Measurements from ENCODE around the gene ASZ1. TPM values are rescaled to one million over a fixed set of nuclear protein-coding genes. Genes with fewer than 3 reads are reported as not detected.

The ASZ1 gene
- total and polyA plus RNA-seq, 4 donors = not detected

- H3K27me3 ChIP-seq (ENCODE audit: control insufficient read depth, insufficient read depth, low read length) = peaks cover 54% of the 10 kb centered on the region
- no peaks in the 10 kb centered on the region for H3K9me3 ChIP-seq (ENCODE audit: control insufficient read depth, insufficient read depth, low read length)
- peaks cover 25% of the 10 kb centered on the region for H3K4me1 ChIP-seq (ENCODE audit: control insufficient read depth, insufficient read depth, low read length)
- no peaks in the 10 kb centered on the region for H3K36me3 ChIP-seq (ENCODE audit: control insufficient read depth, insufficient read depth, low read length)
- H3K27ac ChIP-seq (ENCODE audit: low read depth, low read length) = no peak overlapping the region
- H3K4me3 ChIP-seq (ENCODE audit: low read depth, low read length) = peak overlapping the region; percentile 43
- WGBS (ENCODE audit: insufficient coverage) = under 1% methylated on average over 59 of the region's 67 CpGs
- peak in 3 of 6 donors; percentile 12 to 59 (median 54) for DNase-seq (ENCODE audit: low read depth in 4 of 6, low spot score in 6 of 6)
Measured at GRCh38 chr7:117323851-117324711, 103.2 kb downstream of the ASZ1 start.

- no peaks in the 10 kb centered on the region for H3K36me3 ChIP-seq (ENCODE audit: control insufficient read depth, insufficient read depth, low read length)
- DNase-seq (ENCODE audit: low read depth in 4 of 6, low spot score in 6 of 6) = peak in 3 of 6 donors; percentile 35 to 63 (median 51)
- no peak overlapping the region for H3K27ac ChIP-seq (ENCODE audit: low read depth, low read length)
- no peaks in the 10 kb centered on the region for H3K9me3 ChIP-seq (ENCODE audit: control insufficient read depth, insufficient read depth, low read length)
- WGBS (ENCODE audit: insufficient coverage) = 0% methylated on average over 25 of the region's 25 CpGs
- H3K27me3 ChIP-seq (ENCODE audit: control insufficient read depth, insufficient read depth, low read length) = peaks cover 54% of the 10 kb centered on the region
- peak overlapping the region; percentile 43 for H3K4me3 ChIP-seq (ENCODE audit: low read depth, low read length)
- peaks cover 25% of the 10 kb centered on the region for H3K4me1 ChIP-seq (ENCODE audit: control insufficient read depth, insufficient read depth, low read length)
Measured at GRCh38 chr7:117323305-117323850, 103.9 kb downstream of the ASZ1 start.

DNA sequence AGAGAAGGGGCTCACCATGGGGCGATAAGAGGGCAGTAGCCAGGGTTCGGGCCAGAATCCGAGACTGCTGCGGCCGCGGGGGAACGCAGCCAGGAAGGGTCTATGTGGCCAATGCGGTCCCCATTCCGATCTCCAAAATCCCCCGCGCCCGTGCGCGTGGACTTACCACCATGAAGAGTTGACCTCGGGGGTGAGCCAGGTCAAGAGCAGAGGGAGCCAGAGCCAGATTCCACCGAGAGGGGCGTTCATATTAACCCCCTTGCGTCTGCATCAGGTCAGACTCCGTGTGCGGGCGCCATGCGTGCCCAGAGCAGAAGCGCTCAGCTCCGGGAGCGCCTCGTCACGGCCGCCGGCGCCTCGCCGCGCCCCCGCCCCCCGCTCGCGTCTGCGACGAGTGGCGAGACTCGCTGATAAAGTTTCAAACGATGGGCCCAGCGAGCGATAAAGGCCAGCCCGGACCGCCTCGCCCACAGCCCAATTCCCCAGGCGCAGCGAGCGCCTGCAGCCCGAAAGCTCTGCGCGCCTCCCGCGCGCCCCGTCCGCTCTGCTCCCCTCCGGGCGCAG lies 104.5 kb downstream of the ASZ1 start, which contains the start of gene WNT2:
Gene WNT2, minus strand, starts transcription at position 318 of the 564 bp plus-strand sequence. Its CDS starts 69 bp downstream, at position 249.
- Histone ChIP-seq H3K4me1 (ENCODE audit: control insufficient read depth, insufficient read depth, low read length) (peaks cover 25% of the 10 kb centered on the region), H3K36me3 (ENCODE audit: control insufficient read depth, insufficient read depth, low read length) (no peaks in the 10 kb centered on the region), H3K9me3 (ENCODE audit: control insufficient read depth, insufficient read depth, low read length) (no peaks in the 10 kb centered on the region), H3K27ac (ENCODE audit: low read depth, low read length) (no peak within 1 kb of the TSS), H3K4me3 (ENCODE audit: low read depth, low read length) (peak within 1 kb of the TSS; percentile 43), H3K27me3 (ENCODE audit: control insufficient read depth, insufficient read depth, low read length) (peaks cover 54% of the 10 kb centered on the region)
- WGBS (ENCODE audit: insufficient coverage) = under 1% methylated on average over 60 of the region's 60 CpGs
- DNase-seq (ENCODE audit: low read depth in 4 of 6, low spot score in 6 of 6) = peak in 2 of 6 donors; percentile 36 to 47

DNA sequence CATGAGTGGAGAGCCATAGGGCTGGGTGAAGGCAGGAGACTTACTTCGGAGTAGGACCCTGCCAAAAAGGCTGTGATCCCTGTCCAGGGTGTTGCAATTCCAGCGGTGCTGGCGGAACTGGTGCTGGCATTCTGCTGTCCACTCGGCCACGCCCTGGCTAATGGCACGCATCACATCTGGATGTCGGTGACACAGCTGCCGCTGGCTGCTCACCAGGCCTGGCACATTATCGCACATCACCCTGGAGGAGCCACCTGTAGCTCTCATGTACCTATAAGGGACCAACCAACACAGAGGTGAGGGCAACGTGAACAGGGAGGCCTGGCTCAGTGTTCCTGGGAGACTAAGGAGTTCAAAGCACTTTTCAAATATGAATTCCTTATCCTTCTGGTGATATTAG lies 106.8 kb downstream of the ASZ1 start:
- Histone ChIP-seq H3K27me3 (ENCODE audit: control insufficient read depth, insufficient read depth, low read length) (peaks cover 49% of the 10 kb centered on the region), H3K27ac (ENCODE audit: low read depth, low read length) (no peak overlapping the region), H3K4me1 (ENCODE audit: control insufficient read depth, insufficient read depth, low read length) (peaks cover 25% of the 10 kb centered on the region), H3K9me3 (ENCODE audit: control insufficient read depth, insufficient read depth, low read length) (no peaks in the 10 kb centered on the region), H3K36me3 (ENCODE audit: control insufficient read depth, insufficient read depth, low read length) (no peaks in the 10 kb centered on the region), H3K4me3 (ENCODE audit: low read depth, low read length) (no peak overlapping the region)
- 92% methylated on average over 9 of the region's 10 CpGs for WGBS (ENCODE audit: insufficient coverage)
- DNase-seq (ENCODE audit: low read depth in 4 of 6, low spot score in 6 of 6) = no peak

DNA sequence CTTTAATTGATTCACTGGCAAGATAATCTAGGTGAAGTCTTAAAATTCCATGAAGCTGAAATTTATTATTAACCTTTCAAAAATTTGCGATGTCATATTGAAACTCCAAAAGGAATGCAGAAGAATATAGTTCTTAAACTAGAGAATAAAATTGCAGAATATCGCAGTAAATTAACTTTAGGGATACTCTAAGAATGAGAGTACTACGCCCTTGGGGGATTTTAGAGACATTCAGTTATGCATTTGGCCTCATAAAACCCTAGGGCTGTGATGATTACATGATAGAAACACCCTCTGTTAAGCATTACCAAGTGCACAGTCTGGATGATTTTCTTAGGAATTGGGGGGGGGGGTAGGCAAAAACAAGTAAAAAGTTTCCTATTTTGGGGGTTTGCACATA lies 108.1 kb downstream of the ASZ1 start:
- H3K4me3 ChIP-seq (ENCODE audit: low read depth, low read length) = no peak overlapping the region
- H3K27me3 ChIP-seq (ENCODE audit: control insufficient read depth, insufficient read depth, low read length) = peaks cover 37% of the 10 kb centered on the region
- no peak overlapping the region for H3K27ac ChIP-seq (ENCODE audit: low read depth, low read length)
- peak in 1 of 6 donors; percentile 7 for DNase-seq (ENCODE audit: low read depth in 4 of 6, low spot score in 6 of 6)
- H3K9me3 ChIP-seq (ENCODE audit: control insufficient read depth, insufficient read depth, low read length) = no peaks in the 10 kb centered on the region
- peaks cover 19% of the 10 kb centered on the region for H3K4me1 ChIP-seq (ENCODE audit: control insufficient read depth, insufficient read depth, low read length)
- no peaks in the 10 kb centered on the region for H3K36me3 ChIP-seq (ENCODE audit: control insufficient read depth, insufficient read depth, low read length)
- no CpG with 5 or more reads among the region's 3 CpGs for WGBS (ENCODE audit: insufficient coverage)

- Histone ChIP-seq H3K27me3 (ENCODE audit: control insufficient read depth, insufficient read depth, low read length) (no peaks in the 10 kb centered on the region), H3K4me1 (ENCODE audit: control insufficient read depth, insufficient read depth, low read length) (no peaks in the 10 kb centered on the region)
- no peak for DNase-seq (ENCODE audit: low read depth in 4 of 6, low spot score in 6 of 6)
Measured at GRCh38 chr7:117313582-117313981, 113.7 kb downstream of the ASZ1 start.

More at GRCh38 chr7:117313582-117313981, 113.7 kb downstream of the ASZ1 start:
- H3K27ac ChIP-seq (ENCODE audit: low read depth, low read length) = no peak overlapping the region
- H3K4me3 ChIP-seq (ENCODE audit: low read depth, low read length) = no peak overlapping the region
- no peaks in the 10 kb centered on the region for H3K9me3 ChIP-seq (ENCODE audit: control insufficient read depth, insufficient read depth, low read length)
- H3K36me3 ChIP-seq (ENCODE audit: control insufficient read depth, insufficient read depth, low read length) = no peaks in the 10 kb centered on the region

Other genes starting within 250 kb of the ASZ1 start
- under 1 TPM; 0.79 to 0.94 TPM for gene WNT2, start 104.4 kb downstream of the ASZ1 start, total RNA-seq
- gene WNT2, start 104.4 kb downstream of the ASZ1 start, polyA plus RNA-seq (ENCODE audit: insufficient read length in 2 of 2) = under 1 TPM; 0.43 to 0.60 TPM
- 1 to 10 TPM; 6.3 to 7.2 TPM for gene CFTR, start 52.5 kb upstream of the ASZ1 start, total RNA-seq
- gene CFTR, start 52.5 kb upstream of the ASZ1 start, polyA plus RNA-seq (ENCODE audit: insufficient read length in 2 of 2) = 10 to 100 TPM; 18.6 to 19.2 TPM